A673 (cell line): Measurements from ENCODE around the gene FAM118B. TPM values are rescaled to one million over a fixed set of nuclear protein-coding genes. Genes with fewer than 3 reads are reported as not detected.

Source experiments
- BruUV-seq: library from RNA; stranded (reverse); fragments of 400-500 nt; replicated peaks from 2 replicates; lab custom pipeline; 2021; lab: Mats Ljungman, UMichigan
- CTCF ChIA-PET: fragments of 300-600 bp; sonication (Branson Sonifier 250); formaldehyde crosslinking; loops from one replicate; lab custom pipeline; 2022; ENCODE audit warnings: antibody characterized with exemption; lab: Charles Lee
- POLR2A ChIA-PET: fragments of 300-600 bp; sonication (Branson Sonifier 250); formaldehyde crosslinking; loops from one replicate; lab custom pipeline; 2022; ENCODE audit warnings: antibody characterized with exemption; ENCODE audit not compliant: low non-redundant PET; lab: Charles Lee
- DNase-seq: peaks from one replicate; pipeline ENCODE4 v3.0.0-alpha.2; 2015; ENCODE audit warnings: low spot score
- H3K27ac ChIP-seq: fragments of 200-600 bp; sonication (generic); 2 replicates; pipeline ENCODE4 v1.5.1; 2016; ENCODE audit warnings: mixed run types, low read depth, mild to moderate bottlenecking, mixed read lengths, antibody characterized with exemption, low read length; ENCODE audit not compliant: poor library complexity, severe bottlenecking
- H3K27me3 ChIP-seq: fragments of 200-600 bp; sonication (generic); replicated peaks from 2 replicates; pipeline ENCODE4 v1.6.1; 2017; ENCODE audit warnings: mixed run types, low read depth, mild to moderate bottlenecking, mixed read lengths, antibody characterized with exemption, low read length; ENCODE audit not compliant: insufficient read depth, poor library complexity
- H3K36me3 ChIP-seq: fragments of 200-600 bp; sonication (generic); 2 replicates; pipeline ENCODE4 v1.6.1; 2016; ENCODE audit warnings: mixed run types, mild to moderate bottlenecking, mixed read lengths, antibody characterized with exemption, low read length; ENCODE audit not compliant: insufficient read depth, poor library complexity, severe bottlenecking
- H3K4me1 ChIP-seq: fragments of 200-600 bp; sonication (generic); 2 replicates; pipeline ENCODE4 v1.6.1; 2017; ENCODE audit warnings: mixed run types, mild to moderate bottlenecking, mixed read lengths, antibody characterized with exemption, low read length; ENCODE audit not compliant: insufficient read depth, poor library complexity, severe bottlenecking
- H3K4me3 ChIP-seq: fragments of 200-600 bp; sonication (generic); 2 replicates; pipeline ENCODE4 v1.5.1; 2016; ENCODE audit warnings: low read depth, mixed run types, mild to moderate bottlenecking, mixed read lengths, low read length; ENCODE audit not compliant: poor library complexity, severe bottlenecking
- H3K9me3 ChIP-seq: fragments of 200-600 bp; sonication (generic); 2 replicates; pipeline ENCODE4 v1.6.1; 2016; ENCODE audit warnings: mixed run types, low read depth, mild to moderate bottlenecking, mixed read lengths, antibody characterized with exemption, low read length; ENCODE audit not compliant: poor library complexity, severe bottlenecking
- EZH2 ChIP-seq: fragments of 200-600 bp; sonication (generic); IDR thresholded peaks from 2 replicates; pipeline ENCODE4 v1.6.1; 2017; ENCODE audit warnings: borderline replicate concordance, low read depth, mild to moderate bottlenecking, mixed read lengths, antibody characterized with exemption, low read length; ENCODE audit not compliant: poor library complexity, severe bottlenecking
- intact Hi-C: fragments of 100-400 bp; cut with micrococcal nuclease; formaldehyde crosslinking; loops from one replicate; pipeline ENCODE4 v1.10.0; 2022; ENCODE audit not compliant: unreplicated experiment
- total RNA-seq: library from RNA; stranded (reverse); gene quantifications from 2 replicates; pipeline ENCODE4 v1.2.3, GENCODE V29; 2021
- TF ChIP-seq, protein P1 (sequence below): fragments of 300-800, 200-600 bp; sonication (generic); conservative IDR thresholded peaks from 2 replicates; pipeline ENCODE4 v1.5.1; 2017; ENCODE audit warnings: low read depth, mild to moderate bottlenecking, antibody characterized with exemption, low read length, moderate library complexity, mixed read lengths

Gene FAM118B
- total RNA-seq, 1 experiment from 2014 or later, result 34.8 TPM

DNA sequence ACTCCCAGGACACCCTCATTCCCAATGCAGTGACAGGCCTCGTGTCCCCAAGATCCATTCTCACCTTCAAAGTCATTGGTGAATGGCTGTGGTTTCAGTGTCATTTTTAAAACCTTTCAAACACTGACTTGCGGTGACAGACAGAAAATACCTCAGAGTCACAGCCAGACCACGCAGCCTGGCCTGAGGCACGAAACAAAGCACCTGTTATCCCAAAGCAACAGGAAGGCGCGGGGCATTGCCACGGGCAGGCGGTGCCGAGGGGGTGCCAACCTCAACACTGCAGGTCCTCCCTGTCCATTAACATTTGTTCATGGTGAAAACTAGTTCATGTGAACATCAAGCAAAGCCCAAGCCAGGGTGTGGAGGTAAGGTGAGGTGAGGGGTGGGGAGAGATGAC, 38.3 kb upstream of the FAM118B start:
- H3K27ac ChIP-seq, result no peak overlapping the region
- ChIA-PET POLR2A (no interaction called here), CTCF (no interaction called here)
- peaks cover 8% of the 10 kb centered on the region for H3K4me1 ChIP-seq
- DNase-seq, result no peak
- H3K4me3 ChIP-seq, result no peak overlapping the region
- no peaks in the 10 kb centered on the region for H3K36me3 ChIP-seq
- H3K27me3 ChIP-seq, result no peaks in the 10 kb centered on the region
- no TSS peak for BruUV-seq
- no peaks in the 10 kb centered on the region for H3K9me3 ChIP-seq
- intact Hi-C loops, result no loop called here
- no peak for TF ChIP-seq EZH2
- TF ChIP-seq, protein P1, sequence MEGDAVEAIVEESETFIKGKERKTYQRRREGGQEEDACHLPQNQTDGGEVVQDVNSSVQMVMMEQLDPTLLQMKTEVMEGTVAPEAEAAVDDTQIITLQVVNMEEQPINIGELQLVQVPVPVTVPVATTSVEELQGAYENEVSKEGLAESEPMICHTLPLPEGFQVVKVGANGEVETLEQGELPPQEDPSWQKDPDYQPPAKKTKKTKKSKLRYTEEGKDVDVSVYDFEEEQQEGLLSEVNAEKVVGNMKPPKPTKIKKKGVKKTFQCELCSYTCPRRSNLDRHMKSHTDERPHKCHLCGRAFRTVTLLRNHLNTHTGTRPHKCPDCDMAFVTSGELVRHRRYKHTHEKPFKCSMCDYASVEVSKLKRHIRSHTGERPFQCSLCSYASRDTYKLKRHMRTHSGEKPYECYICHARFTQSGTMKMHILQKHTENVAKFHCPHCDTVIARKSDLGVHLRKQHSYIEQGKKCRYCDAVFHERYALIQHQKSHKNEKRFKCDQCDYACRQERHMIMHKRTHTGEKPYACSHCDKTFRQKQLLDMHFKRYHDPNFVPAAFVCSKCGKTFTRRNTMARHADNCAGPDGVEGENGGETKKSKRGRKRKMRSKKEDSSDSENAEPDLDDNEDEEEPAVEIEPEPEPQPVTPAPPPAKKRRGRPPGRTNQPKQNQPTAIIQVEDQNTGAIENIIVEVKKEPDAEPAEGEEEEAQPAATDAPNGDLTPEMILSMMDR, result no peak

DNA sequence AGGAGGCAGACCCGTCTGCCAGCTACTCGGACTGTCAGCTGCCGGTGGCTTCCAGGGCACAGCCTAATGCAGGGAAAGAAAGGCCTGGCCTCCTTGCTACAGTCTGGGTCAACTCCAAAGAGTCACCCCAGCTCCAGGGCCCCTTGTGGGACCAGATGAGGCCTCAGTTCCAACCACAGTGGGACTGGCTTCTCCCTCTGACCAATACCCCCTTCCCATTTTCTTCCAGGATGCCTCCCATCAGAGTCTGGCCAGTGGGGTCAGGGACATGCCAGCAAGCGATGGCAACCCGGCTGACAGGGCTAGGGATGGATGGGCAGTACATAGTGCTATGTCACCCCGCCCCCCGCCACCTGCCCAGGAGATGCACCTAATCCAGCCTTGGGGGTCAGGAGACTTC, 36.8 kb upstream of the FAM118B start:
- H3K4me3 ChIP-seq, result no peak overlapping the region
- no peaks in the 10 kb centered on the region for H3K9me3 ChIP-seq
- BruUV-seq, result no TSS peak
- no peak overlapping the region for H3K27ac ChIP-seq
- DNase-seq, result no peak
- POLR2A ChIA-PET, result interaction anchor here (0.6 kb wide), 1 partner anchor 51 kb away, joined by 9 read pairs; no protein-coding TSS in a partner anchor
- CTCF ChIA-PET, result no interaction called here
- H3K27me3 ChIP-seq, result no peaks in the 10 kb centered on the region
- TF ChIP-seq EZH2, result no peak
- TF ChIP-seq, protein P1, result no peak
- no peaks in the 10 kb centered on the region for H3K36me3 ChIP-seq
- intact Hi-C loops, result no loop called here
- H3K4me1 ChIP-seq, result peaks cover 8% of the 10 kb centered on the region

DNA sequence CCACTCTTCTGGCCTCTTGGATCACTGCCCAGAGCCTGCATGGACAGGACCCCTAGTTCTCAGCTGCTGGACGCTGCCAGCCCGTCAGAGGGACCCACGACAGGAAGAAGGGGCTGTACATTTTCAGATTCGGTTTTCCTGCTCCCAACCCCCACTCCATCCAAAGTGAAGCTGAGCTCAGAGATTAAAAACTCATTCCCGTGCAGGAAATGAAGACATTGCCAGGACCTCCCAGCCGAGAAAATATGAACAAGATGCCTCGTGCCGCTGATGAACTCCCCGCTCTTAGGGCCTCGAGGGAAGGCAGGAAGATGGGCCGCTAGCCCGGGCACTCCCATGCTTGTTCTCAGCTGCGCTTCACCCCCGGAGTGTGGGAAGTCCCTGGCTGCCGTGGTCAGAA, 36.2 kb upstream of the FAM118B start:
- Histone ChIP-seq H3K27ac (no peak overlapping the region), H3K27me3 (no peaks in the 10 kb centered on the region), H3K9me3 (no peaks in the 10 kb centered on the region), H3K36me3 (no peaks in the 10 kb centered on the region), H3K4me1 (peaks cover 8% of the 10 kb centered on the region), H3K4me3 (no peak overlapping the region)
- no TSS peak for BruUV-seq
- CTCF ChIA-PET, result no interaction called here
- DNase-seq, result no peak
- POLR2A ChIA-PET, result interaction anchor here (0.6 kb wide), 1 partner anchor 52 kb away, joined by 9 read pairs; no protein-coding TSS in a partner anchor
- intact Hi-C loops, result no loop called here
- no peak for TF ChIP-seq EZH2
- TF ChIP-seq, protein P1, result no peak
